Measurements from ENCODE around the gene GRIK5. TPM values are rescaled to one million over a fixed set of nuclear protein-coding genes. Genes with fewer than 3 reads are reported as not detected.

Gene GRIK5
- total RNA-seq, 3 donors from 2014 or later: 0.49 to 1.1 (median 0.61) TPM

DNA sequence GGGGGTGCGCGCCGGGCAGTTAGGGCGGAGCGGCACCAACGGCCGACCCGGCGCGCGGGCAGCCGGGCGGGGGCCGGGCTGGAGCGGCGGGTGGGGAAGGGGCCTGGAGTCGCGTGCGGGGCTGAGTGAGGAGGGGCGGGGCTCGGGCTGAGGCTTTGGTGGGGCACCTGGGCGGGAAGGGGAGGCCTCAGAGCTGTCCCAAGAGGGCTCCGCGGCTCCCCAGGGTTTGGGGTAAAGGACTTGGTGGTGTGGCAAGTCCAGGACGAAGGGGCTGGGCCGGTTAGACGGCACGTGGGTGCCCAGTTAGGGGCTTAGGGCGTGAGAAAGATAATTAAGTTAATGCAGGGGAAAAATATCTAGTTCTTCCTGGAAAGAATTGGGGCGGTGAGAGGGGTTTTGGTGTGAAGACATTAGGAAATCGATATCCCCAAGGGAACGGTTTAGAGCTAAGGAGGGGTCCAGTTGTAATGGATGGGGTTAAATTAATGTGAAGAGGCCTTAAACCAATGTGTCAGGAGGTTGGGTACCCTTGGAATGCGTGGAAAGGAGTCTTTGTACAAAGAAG is 6.5 kb upstream of the GRIK5 start:
- peak overlapping the region; percentile 98 for H3K4me3 Mint-ChIP-seq
- peaks cover 9% of the 10 kb centered on the region for H3K36me3 Mint-ChIP-seq (ENCODE audit: insufficient read depth)
- ATAC-seq: peak in 1 of 2 donors; percentile 19
- H3K27me3 Mint-ChIP-seq (ENCODE audit: low read depth): peaks cover 3% of the 10 kb centered on the region
- peaks cover 37% of the 10 kb centered on the region for H3K4me1 Mint-ChIP-seq (ENCODE audit: low read depth)
- no peaks in the 10 kb centered on the region for H3K9me3 Mint-ChIP-seq
- peak; percentile 31 for DNase-seq

DNA sequence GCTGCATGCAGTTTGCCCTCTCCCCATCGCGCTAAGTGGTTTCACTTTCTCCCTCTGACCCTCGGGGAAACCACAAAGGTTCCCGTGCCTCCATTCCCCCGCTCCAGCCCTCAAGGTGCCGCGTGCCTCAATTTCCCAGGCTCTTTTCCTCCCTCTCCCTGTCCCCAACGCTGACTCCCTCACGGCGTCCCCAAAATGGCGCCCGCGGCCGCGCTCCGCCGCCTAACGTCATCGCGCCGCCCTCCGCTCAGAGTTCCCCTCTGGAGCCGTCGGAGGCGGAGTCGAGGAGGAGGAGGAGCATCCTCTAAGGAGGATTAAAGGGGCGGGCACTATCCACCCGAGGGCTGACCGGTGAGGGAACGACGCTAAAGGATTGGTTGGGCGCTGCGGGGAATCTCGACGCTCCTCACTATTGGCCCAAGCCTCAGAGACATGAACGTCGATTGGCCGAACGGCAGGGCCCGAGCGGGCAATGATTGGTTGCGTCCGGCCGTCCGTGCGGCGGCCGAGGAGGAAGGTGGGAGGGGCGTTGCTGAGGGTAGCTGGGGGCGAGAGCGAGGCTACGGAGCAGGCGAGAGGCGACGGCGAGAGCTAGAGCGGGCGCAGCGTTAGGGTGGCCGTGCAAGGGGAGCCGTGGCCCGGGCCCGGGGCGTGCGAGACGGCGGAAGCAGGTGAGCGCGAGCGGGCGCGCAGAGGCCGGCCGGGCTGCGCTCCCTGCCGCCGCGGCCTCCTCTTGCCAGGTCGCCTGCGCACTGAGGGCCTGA is 5.8 kb upstream of the GRIK5 start, which contains the start of gene ZNF574:
TSS of gene ZNF574 (plus strand) at position 551 of the 764 bp plus-strand sequence. CDS start 2,441 bp downstream, outside the sequence.
- DNase-seq: peak; percentile 97
- peaks cover 6% of the 10 kb centered on the region for H3K36me3 Mint-ChIP-seq (ENCODE audit: insufficient read depth)
- H3K4me3 Mint-ChIP-seq: peak within 1 kb of the TSS; percentile 98
- H3K9me3 Mint-ChIP-seq: no peaks in the 10 kb centered on the region
- H3K27me3 Mint-ChIP-seq (ENCODE audit: low read depth): peaks cover 3% of the 10 kb centered on the region
- peaks cover 33% of the 10 kb centered on the region for H3K4me1 Mint-ChIP-seq (ENCODE audit: low read depth)
- peak; percentile 96 to 97 for ATAC-seq

DNA sequence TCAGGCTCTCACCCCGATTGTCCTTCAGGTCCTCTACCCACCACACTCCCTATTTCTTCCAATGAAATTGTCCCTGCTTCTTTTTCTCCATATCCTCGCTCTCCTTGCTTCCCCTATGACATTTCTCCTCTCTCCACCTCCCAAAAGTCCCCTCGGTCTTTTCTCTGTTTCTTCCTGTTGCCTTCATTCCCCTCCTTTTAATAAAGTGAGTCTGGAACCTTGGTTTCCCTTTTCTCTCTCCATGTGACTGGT is 5.3 kb upstream of the GRIK5 start:
- peaks cover 33% of the 10 kb centered on the region for H3K4me1 Mint-ChIP-seq (ENCODE audit: low read depth)
- ATAC-seq (peak; percentile 2), DNase-seq (no peak)
- H3K27me3 Mint-ChIP-seq (ENCODE audit: low read depth): peaks cover 6% of the 10 kb centered on the region
- peak overlapping the region; percentile 91 for H3K4me3 Mint-ChIP-seq
- no peaks in the 10 kb centered on the region for H3K9me3 Mint-ChIP-seq
- peaks cover 6% of the 10 kb centered on the region for H3K36me3 Mint-ChIP-seq (ENCODE audit: insufficient read depth)

GRCh38 chr19:42074513-42075363 is 4.7 kb upstream of the GRIK5 start:
- no peak for DNase-seq
- H3K27me3 Mint-ChIP-seq (ENCODE audit: low read depth): peaks cover 6% of the 10 kb centered on the region
- ATAC-seq: no peak

DNA sequence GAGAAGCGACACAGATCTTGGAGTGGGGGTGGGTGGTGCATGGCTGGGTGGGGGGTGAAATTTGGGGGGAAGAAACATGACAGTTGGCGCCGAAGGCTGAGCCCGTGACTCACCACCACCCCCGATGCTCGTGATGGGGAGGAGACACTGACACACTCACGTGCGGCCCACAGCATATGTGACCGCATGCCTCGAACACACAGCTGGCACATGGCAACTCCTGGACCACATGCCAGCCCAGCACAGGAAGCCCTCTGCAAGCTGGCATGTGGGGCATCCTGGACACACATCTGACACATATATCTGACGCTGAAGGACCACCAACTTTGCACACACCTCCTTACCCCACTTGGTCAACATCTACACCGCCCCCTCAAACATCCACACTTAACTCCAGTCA is 1.2 kb upstream of the GRIK5 start:
- Mint-ChIP-seq H3K27me3 (ENCODE audit: low read depth) (peaks cover 6% of the 10 kb centered on the region), H3K36me3 (ENCODE audit: insufficient read depth) (no peaks in the 10 kb centered on the region), H3K4me3 (no peak overlapping the region), H3K4me1 (ENCODE audit: low read depth) (peaks cover 13% of the 10 kb centered on the region), H3K9me3 (no peaks in the 10 kb centered on the region)
- ATAC-seq (no peak), DNase-seq (no peak)

More at GRCh38 chr19:42074513-42075363, 4.7 kb upstream of the GRIK5 start:
- H3K36me3 Mint-ChIP-seq (ENCODE audit: insufficient read depth): peaks cover 6% of the 10 kb centered on the region
- no peaks in the 10 kb centered on the region for H3K9me3 Mint-ChIP-seq
- peak overlapping the region; percentile 91 for H3K4me3 Mint-ChIP-seq
- peaks cover 33% of the 10 kb centered on the region for H3K4me1 Mint-ChIP-seq (ENCODE audit: low read depth)

GRCh38 chr19:42068756-42069571 is 1.0 kb downstream of the GRIK5 start:
- DNase-seq (no peak), ATAC-seq (no peak)
- Mint-ChIP-seq H3K27me3 (ENCODE audit: low read depth) (peaks cover 16% of the 10 kb centered on the region), H3K36me3 (ENCODE audit: insufficient read depth) (no peaks in the 10 kb centered on the region), H3K9me3 (no peaks in the 10 kb centered on the region), H3K4me3 (no peak overlapping the region), H3K4me1 (ENCODE audit: low read depth) (peaks cover 2% of the 10 kb centered on the region)

DNA sequence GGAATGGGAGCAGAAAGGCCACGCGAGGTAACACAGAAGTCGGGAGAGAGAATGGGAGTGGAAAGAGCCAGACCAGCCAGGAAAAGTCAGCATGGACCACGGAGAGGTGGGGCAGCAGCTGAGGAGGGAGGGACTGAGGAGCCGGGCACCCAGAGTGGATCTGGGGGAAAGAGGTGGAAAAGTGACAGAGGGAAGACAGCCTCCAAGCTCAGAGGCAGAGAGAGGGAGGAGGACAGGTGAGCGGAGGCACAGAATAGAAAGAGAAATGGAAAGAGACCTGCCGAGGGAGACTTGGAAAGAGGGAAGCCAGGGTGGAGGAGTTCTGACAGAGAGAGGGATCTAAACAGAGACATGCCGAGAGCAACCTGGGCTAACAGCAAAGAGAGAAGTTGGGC is 1.6 kb downstream of the GRIK5 start:
- Mint-ChIP-seq H3K36me3 (ENCODE audit: insufficient read depth) (no peaks in the 10 kb centered on the region), H3K4me1 (ENCODE audit: low read depth) (peaks cover 2% of the 10 kb centered on the region), H3K27me3 (ENCODE audit: low read depth) (peaks cover 16% of the 10 kb centered on the region), H3K4me3 (no peak overlapping the region), H3K9me3 (no peaks in the 10 kb centered on the region)
- ATAC-seq (no peak), DNase-seq (no peak)

GRCh38 chr19:42067315-42067888 is 2.6 kb downstream of the GRIK5 start:
- H3K4me3 Mint-ChIP-seq: no peak overlapping the region
- H3K36me3 Mint-ChIP-seq (ENCODE audit: insufficient read depth): no peaks in the 10 kb centered on the region
- DNase-seq (no peak), ATAC-seq (no peak)
- H3K27me3 Mint-ChIP-seq (ENCODE audit: low read depth): peaks cover 16% of the 10 kb centered on the region
- no peaks in the 10 kb centered on the region for H3K9me3 Mint-ChIP-seq
- peaks cover 2% of the 10 kb centered on the region for H3K4me1 Mint-ChIP-seq (ENCODE audit: low read depth)

DNA sequence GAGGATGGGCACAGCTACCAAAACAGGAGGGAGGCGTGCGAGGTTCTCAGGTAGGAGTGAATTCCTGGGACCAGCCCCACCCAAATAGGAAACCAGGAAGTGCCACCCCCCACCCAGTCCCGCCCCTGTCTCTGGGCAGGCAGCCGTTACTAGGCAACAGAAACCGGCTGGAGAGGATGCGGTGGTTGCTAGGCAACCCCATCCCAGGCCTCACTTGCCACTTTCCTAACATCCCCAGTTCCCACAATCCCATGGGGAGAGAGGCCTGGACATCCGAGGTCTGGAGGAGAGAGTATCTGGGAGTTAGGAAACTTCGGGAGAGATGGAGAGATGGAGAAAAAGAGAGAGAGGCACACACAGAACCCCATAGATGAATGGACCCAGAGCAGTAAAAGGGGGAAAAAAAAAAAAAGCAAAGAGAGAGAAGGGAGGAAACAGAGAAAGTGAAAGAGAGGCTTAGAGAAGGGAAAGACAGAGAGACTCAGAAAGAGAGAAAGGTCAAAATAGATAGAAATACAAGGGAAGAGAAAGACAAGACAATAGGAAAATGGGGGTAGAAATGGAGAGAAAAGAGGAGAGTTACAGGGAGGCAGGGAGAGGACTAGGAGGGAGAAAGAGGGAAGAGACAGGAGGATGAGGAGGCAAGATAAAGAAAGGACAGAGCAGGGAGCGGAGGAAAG is 3.8 kb downstream of the GRIK5 start:
- DNase-seq (no peak), ATAC-seq (no peak)
- Mint-ChIP-seq H3K27me3 (ENCODE audit: low read depth) (peaks cover 21% of the 10 kb centered on the region), H3K9me3 (no peaks in the 10 kb centered on the region), H3K4me3 (no peak overlapping the region), H3K36me3 (ENCODE audit: insufficient read depth) (no peaks in the 10 kb centered on the region), H3K4me1 (ENCODE audit: low read depth) (peaks cover 2% of the 10 kb centered on the region)

DNA sequence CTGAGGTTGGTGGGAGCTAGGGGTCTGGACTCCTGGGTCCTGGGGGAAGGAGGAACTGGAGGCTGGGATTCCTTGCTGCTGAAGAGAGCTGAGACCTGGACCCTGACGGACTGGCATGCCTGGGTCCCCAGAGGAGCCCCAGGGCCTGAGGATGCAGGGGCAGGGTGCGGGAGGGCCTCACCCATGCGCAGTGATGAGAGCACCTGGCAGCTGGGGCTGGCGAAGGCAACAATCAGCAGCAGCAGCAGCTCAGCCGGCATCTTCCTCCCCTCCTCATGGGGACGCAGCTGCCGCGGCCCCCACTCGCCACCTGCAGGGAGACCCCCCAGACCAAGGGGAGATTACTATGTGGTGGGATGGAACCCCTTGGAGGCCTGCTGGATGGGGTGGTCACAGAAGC is 4.5 kb downstream of the GRIK5 start:
- H3K4me3 Mint-ChIP-seq: no peak overlapping the region
- H3K4me1 Mint-ChIP-seq (ENCODE audit: low read depth): peaks cover 2% of the 10 kb centered on the region
- DNase-seq (no peak), ATAC-seq (no peak)
- H3K36me3 Mint-ChIP-seq (ENCODE audit: insufficient read depth): no peaks in the 10 kb centered on the region
- no peaks in the 10 kb centered on the region for H3K9me3 Mint-ChIP-seq
- peaks cover 20% of the 10 kb centered on the region for H3K27me3 Mint-ChIP-seq (ENCODE audit: low read depth)

DNA sequence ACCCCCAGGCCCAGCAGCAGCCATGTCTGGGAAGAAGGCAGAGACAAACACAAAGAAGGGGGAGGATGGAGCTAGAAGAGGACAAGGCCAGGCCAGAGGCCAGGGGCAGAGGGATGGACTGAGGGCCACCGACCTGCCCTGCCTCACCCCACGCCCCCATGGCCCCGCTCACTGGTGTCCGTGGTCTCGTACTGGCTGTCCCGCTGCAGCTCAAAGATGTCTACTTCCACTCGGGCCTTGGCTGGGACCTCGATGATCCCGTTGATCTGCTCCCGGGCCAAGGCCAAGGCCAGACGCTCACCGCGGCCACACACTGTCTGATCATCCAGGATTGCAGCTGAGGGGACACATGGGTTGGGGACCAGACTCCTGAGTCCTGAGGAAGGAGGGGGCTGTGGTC is 5.0 kb downstream of the GRIK5 start:
- H3K4me1 Mint-ChIP-seq (ENCODE audit: low read depth): peaks cover 2% of the 10 kb centered on the region

GRCh38 chr19:42064432-42064831 is 5.6 kb downstream of the GRIK5 start:
- no peak for ATAC-seq
- Mint-ChIP-seq H3K4me3 (no peak overlapping the region), H3K9me3 (no peaks in the 10 kb centered on the region), H3K27me3 (ENCODE audit: low read depth) (peaks cover 19% of the 10 kb centered on the region), H3K4me1 (ENCODE audit: low read depth) (peaks cover 2% of the 10 kb centered on the region), H3K36me3 (ENCODE audit: insufficient read depth) (no peaks in the 10 kb centered on the region)
- DNase-seq: no peak

More for the DNA sequence above, 5.0 kb downstream of the GRIK5 start:
- H3K9me3 Mint-ChIP-seq: no peaks in the 10 kb centered on the region
- peaks cover 19% of the 10 kb centered on the region for H3K27me3 Mint-ChIP-seq (ENCODE audit: low read depth)
- no peak for ATAC-seq
- no peak overlapping the region for H3K4me3 Mint-ChIP-seq
- no peak for DNase-seq
- H3K36me3 Mint-ChIP-seq (ENCODE audit: insufficient read depth): no peaks in the 10 kb centered on the region

DNA sequence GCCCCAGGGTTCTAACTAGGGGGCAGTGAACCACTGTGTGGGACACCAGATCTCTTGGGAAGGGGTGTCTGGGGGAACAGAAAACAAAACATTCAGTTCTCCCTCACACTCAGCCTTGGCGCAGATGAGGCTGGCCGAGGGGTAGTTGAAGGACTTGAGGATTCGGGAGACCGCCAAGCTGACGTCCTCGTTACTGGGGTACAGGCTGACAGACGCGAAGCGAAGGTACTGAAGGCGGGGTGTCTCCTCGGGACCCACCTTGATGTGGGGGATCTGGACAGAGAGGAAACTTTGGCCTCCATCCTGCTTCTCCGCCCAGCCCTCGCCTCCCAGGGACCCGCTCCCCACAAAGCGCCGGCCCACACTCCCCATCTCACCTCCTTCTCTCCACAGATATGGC is 7.6 kb downstream of the GRIK5 start:
- Mint-ChIP-seq H3K9me3 (no peaks in the 10 kb centered on the region), H3K27me3 (ENCODE audit: low read depth) (peaks cover 19% of the 10 kb centered on the region), H3K4me1 (ENCODE audit: low read depth) (peaks cover 2% of the 10 kb centered on the region), H3K4me3 (no peak overlapping the region), H3K36me3 (ENCODE audit: insufficient read depth) (no peaks in the 10 kb centered on the region)
- DNase-seq (no peak), ATAC-seq (no peak)
